ENCODE measurements around the gene GPR148. TPM values are rescaled to one million over a fixed set of nuclear protein-coding genes. Genes with fewer than 3 reads are reported as not detected.

GPR148 gene, protein sequence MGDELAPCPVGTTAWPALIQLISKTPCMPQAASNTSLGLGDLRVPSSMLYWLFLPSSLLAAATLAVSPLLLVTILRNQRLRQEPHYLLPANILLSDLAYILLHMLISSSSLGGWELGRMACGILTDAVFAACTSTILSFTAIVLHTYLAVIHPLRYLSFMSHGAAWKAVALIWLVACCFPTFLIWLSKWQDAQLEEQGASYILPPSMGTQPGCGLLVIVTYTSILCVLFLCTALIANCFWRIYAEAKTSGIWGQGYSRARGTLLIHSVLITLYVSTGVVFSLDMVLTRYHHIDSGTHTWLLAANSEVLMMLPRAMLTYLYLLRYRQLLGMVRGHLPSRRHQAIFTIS
- total RNA-seq: not detected in 2 replicates

GRCh38 chr2:130728549-130729316 lies at the start of gene GPR148:
TSS of gene GPR148 (plus strand) at chr2:130729070. CDS start at chr2:130729152, 82 bp downstream.

DNA sequence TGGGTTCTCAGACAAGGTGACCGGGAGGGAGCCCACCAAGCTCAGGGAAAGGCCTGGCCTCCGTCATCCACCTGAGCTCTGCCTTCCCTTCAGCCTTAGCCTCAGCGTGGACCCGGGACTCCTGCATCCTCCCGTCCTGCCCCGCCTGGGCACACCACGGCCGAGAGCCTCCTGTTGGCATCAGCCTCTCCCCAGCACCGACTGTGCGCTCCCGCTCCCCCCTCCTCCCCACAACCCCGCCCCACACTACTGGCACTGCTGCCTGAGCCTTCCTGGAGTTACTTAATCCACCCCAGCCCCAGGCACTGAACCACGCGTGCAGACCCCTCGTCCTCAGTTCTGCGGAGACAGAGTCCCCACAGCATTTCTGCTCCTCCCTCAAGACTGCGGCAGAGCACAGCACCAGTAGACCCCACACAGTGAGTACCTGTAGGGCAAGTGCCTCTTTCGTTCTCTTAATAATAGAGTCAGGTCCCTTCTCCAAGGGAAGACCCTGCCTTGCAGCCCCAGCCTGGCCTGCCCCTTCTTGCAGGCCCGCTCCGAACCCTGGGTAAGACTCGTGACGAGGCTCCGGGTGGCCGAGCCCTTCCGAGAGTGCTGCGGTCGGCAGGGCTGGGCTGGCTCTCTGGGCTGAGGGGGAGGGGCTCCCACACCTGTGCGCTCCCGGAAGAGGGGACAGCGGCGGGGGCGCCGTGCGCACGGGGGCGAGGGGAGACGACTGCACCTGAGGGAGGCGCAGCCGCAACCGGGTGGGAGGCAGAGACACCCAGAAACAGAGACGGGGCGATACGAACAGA lies 26.6 kb downstream of the GPR148 start, which contains the start of gene AMER3:
TSS of gene AMER3 (plus strand) at position 285 of the 797 bp plus-strand sequence. CDS start 6,533 bp downstream, outside the sequence.

Other genes starting within 250 kb of the GPR148 start
- under 0.01 TPM in 2 replicates for gene POTEI, start 219.7 kb upstream of the GPR148 start, total RNA-seq
- gene CFC1B, start 207.8 kb upstream of the GPR148 start, total RNA-seq: not detected in 2 replicates
- not detected in 2 replicates for gene CFC1, start 129.5 kb upstream of the GPR148 start, total RNA-seq
- not detected in 2 replicates for gene POTEJ, start 117.6 kb upstream of the GPR148 start, total RNA-seq
- gene AMER3, start 26.5 kb downstream of the GPR148 start, total RNA-seq: not detected in 2 replicates
- not detected in 2 replicates for gene ARHGEF4, start 107.8 kb downstream of the GPR148 start, total RNA-seq